SKM-1 treated with dmso at 0.1 percent for 144 hours (cell line): ENCODE data around the gene NATD1.

Experiments used
- DNase-seq: peaks from one replicate; lab custom pipeline; 2025; ENCODE audit not compliant: unreplicated experiment; lab: John Stamatoyannopoulos, UW

The NATD1 gene

GRCh38 chr17:21217346-21217745 is 35.9 kb downstream of the NATD1 start:
- DNase-seq, result no peak

- DNase-seq, result no peak
Measured at GRCh38 chr17:21215935-21216334, 37.3 kb downstream of the NATD1 start.

GRCh38 chr17:21214777-21215541 is 38.3 kb downstream of the NATD1 start:
- DNase-seq, result no peak

- DNase-seq, result peak; percentile 89
Measured at GRCh38 chr17:21214015-21214776, 39.0 kb downstream of the NATD1 start, which contains the start of gene TMEM11. TMEM11 (minus strand) TSS chr17:21214161; CDS start chr17:21214152, 9 bp downstream.

GRCh38 chr17:21213638-21214014 is 39.6 kb downstream of the NATD1 start:
- DNase-seq, result no peak

GRCh38 chr17:21212826-21213637 is 40.2 kb downstream of the NATD1 start:
- DNase-seq, result no peak

GRCh38 chr17:21211825-21212479 is 41.3 kb downstream of the NATD1 start:
- DNase-seq, result no peak

GRCh38 chr17:21210411-21211076 is 42.7 kb downstream of the NATD1 start:
- peak; percentile 17 for DNase-seq

GRCh38 chr17:21209511-21210175 is 43.6 kb downstream of the NATD1 start:
- DNase-seq, result no peak

- DNase-seq, result no peak
Measured at GRCh38 chr17:21208352-21208751, 44.9 kb downstream of the NATD1 start.

GRCh38 chr17:21204935-21205334 is 48.3 kb downstream of the NATD1 start:
- no peak for DNase-seq

GRCh38 chr17:21202512-21202911 is 50.7 kb downstream of the NATD1 start:
- no peak for DNase-seq

GRCh38 chr17:21201874-21202273 is 51.3 kb downstream of the NATD1 start:
- DNase-seq, result no peak

- DNase-seq, result no peak
Measured at GRCh38 chr17:21201298-21201595, 52.0 kb downstream of the NATD1 start.

GRCh38 chr17:21200590-21201297 is 52.5 kb downstream of the NATD1 start:
- no peak for DNase-seq

GRCh38 chr17:21199856-21200255 is 53.4 kb downstream of the NATD1 start:
- DNase-seq, result no peak

GRCh38 chr17:21199311-21199710 is 53.9 kb downstream of the NATD1 start:
- no peak for DNase-seq

- no peak for DNase-seq
Measured at GRCh38 chr17:21198411-21198810, 54.8 kb downstream of the NATD1 start.

GRCh38 chr17:21196126-21196525 is 57.1 kb downstream of the NATD1 start:
- DNase-seq, result no peak
